Frontal cortex (tissue), 4 donors: ENCODE results near the gene PCBP3. TPM values are rescaled to one million over a fixed set of nuclear protein-coding genes. Genes with fewer than 3 reads are reported as not detected.
A peak's percentile ranks its signal among the peaks of the same experiment; 100 is the strongest.
"Not testable (repeated sequence)": the region's sequence is repeated elsewhere in the genome, so short reads cannot be mapped to it uniquely, and the experiment has no call there.

Source experiments
- DNase-seq, 2 donors: peaks; one replicate each; pipeline ENCODE4 v3.0.0; 2012; ENCODE audit warnings: low spot score in 2 of 2
- FAIRE-seq: peaks from 2 replicates; lab custom pipeline; 2012; peaks lifted over from hg19 to GRCh38; lab: Jason Lieb, UNC
- total RNA-seq: library from RNA; depleted of rRNA; stranded (reverse); fragments of >200 nt; gene quantifications from one replicate; pipeline ENCODE4 v1.2.3, GENCODE V29; 2014
- donor health status: control.
- donor health status: control.
- donor health status: control.

PCBP3 gene
- total RNA-seq, 1 donor from 2014 or later: 7.3 TPM

- DNase-seq (no peak), FAIRE-seq (no peak)
Measured at GRCh38 chr21:45957981-45958600, 314.6 kb downstream of the PCBP3 start.

GRCh38 chr21:45959182-45959581 lies 315.7 kb downstream of the PCBP3 start:
- FAIRE-seq (no peak), DNase-seq (no peak)

- no peak for DNase-seq
- FAIRE-seq: no peak
Measured at GRCh38 chr21:45959779-45960390, 316.4 kb downstream of the PCBP3 start.

- not testable (repeated sequence) for FAIRE-seq, DNase-seq
Measured at GRCh38 chr21:45961408-45961807, 317.9 kb downstream of the PCBP3 start.

- DNase-seq (no peak), FAIRE-seq (no peak)
Measured at GRCh38 chr21:45962531-45963231, 319.2 kb downstream of the PCBP3 start.

GRCh38 chr21:45963232-45963570 lies 319.7 kb downstream of the PCBP3 start:
- DNase-seq (no peak), FAIRE-seq (no peak)

- FAIRE-seq (no peak), DNase-seq (no peak)
Measured at GRCh38 chr21:45964649-45965048, 321.1 kb downstream of the PCBP3 start.

GRCh38 chr21:45965084-45965809 lies 321.7 kb downstream of the PCBP3 start:
- FAIRE-seq (no peak), DNase-seq (no peak)

GRCh38 chr21:45966791-45967394 lies 323.4 kb downstream of the PCBP3 start:
- no peak for FAIRE-seq
- DNase-seq: no peak

GRCh38 chr21:45969921-45970673 lies 326.6 kb downstream of the PCBP3 start:
- FAIRE-seq: no peak
- DNase-seq: no peak

- no peak for FAIRE-seq
- DNase-seq: peak; percentile 53 to 78
Measured at GRCh38 chr21:45970674-45971615, 327.4 kb downstream of the PCBP3 start.

- FAIRE-seq: no peak
- DNase-seq: peak in 1 of 2 donors; percentile 36
Measured at GRCh38 chr21:45971616-45972352, 328.3 kb downstream of the PCBP3 start.

GRCh38 chr21:45972353-45972715 lies 328.8 kb downstream of the PCBP3 start:
- no peak for DNase-seq
- FAIRE-seq: no peak

- no peak for FAIRE-seq
- DNase-seq: peak in 1 of 2 donors; percentile 34
Measured at GRCh38 chr21:45972716-45973474, 329.4 kb downstream of the PCBP3 start.

- peak; percentile 77 to 78 for DNase-seq
- FAIRE-seq: no peak
Measured at GRCh38 chr21:45973475-45974072, 330.0 kb downstream of the PCBP3 start.

GRCh38 chr21:45974073-45975019 lies 330.8 kb downstream of the PCBP3 start:
- FAIRE-seq (no peak), DNase-seq (peak; percentile 61)
